ENCODE data around the gene ADAMTS17.

ADAMTS17 gene

DNA sequence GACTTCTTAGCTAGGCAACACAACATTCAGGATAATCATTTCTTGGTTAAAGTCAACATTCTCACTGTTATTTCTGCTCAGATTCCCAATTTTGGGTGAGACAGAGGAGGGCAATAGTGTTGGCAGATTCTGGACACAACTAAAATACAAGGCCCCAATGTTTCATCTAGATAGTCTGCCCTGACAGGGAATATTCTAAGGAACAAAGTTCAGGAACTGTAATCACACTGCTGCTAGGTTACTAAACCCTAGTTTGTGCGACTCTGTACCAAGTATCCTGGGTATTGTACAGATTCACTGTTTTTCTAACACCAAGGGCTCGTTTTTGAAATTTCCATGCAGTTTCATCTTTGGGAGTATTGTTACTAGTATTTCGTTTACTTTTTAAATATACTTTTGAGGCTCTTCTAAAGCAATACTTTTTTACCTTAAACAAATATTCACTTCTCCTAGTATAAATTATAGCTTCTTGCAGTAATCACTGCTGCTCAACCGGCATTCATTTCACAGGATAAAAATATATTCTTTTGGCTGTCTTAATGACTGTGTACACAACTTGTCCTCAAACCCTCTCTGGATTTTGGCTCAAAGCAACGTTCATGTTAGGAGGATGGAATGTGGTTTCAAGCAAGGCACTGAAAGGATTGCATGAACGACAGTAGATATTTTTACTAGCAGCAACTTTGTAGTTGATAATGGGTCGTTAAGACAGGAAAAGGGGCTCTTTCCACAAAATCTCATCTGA, 167.4 kb downstream of the ADAMTS17 start:
- DNase-seq (ENCODE audit: low read depth) = no peak

DNA sequence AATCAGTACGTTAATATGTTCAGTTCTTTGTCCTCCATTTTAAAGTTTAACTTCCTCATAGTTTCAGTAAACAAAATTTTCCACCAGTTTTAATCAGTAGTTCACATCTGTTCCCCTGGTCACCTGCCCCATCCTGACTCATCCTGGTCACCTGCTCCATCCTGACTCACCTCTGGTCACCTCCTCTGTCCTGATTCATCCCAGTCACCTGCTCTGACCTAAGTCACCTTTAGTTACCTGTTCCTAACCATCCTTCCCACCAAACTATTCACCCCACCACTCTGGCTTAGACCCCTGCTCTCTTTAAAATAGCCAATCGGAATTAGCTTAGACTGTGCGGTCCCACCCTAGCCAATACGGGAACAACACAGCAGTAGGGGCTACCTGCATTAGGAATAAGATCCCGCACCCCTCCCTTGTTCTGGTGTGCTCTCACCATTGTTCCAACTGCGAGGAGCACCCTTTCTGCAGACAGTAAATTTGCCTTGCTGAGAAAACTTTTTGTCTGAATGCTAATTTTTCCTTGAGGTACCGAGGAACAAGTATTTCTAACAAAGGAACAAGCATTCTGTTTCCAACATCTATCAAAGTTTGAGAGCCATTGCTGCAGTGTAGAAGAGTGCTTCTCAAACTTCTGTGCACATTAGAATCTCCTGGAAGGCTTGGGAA, 169.3 kb downstream of the ADAMTS17 start:
- DNase-seq (ENCODE audit: low read depth) = no peak

DNA sequence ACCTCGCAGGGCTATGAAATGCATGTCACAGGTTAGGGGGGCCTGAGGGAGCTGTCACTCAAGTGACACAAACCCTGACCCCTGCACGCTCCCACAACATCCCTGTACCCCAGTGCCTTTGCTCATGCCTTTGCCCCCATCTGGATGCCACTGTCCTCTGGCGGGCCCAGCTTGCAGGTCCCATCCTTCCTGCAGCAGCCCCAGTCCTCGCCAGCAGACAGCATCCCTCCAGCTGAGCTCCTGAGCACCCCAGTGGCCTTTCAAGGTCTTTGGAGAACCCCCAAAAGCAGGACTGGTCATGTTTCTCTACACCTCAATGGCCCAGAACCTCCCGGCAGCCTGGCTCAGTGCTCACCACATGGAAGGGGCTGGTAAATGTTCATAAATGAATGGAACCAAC, 170.4 kb downstream of the ADAMTS17 start:
- no peak for DNase-seq (ENCODE audit: low read depth)

DNA sequence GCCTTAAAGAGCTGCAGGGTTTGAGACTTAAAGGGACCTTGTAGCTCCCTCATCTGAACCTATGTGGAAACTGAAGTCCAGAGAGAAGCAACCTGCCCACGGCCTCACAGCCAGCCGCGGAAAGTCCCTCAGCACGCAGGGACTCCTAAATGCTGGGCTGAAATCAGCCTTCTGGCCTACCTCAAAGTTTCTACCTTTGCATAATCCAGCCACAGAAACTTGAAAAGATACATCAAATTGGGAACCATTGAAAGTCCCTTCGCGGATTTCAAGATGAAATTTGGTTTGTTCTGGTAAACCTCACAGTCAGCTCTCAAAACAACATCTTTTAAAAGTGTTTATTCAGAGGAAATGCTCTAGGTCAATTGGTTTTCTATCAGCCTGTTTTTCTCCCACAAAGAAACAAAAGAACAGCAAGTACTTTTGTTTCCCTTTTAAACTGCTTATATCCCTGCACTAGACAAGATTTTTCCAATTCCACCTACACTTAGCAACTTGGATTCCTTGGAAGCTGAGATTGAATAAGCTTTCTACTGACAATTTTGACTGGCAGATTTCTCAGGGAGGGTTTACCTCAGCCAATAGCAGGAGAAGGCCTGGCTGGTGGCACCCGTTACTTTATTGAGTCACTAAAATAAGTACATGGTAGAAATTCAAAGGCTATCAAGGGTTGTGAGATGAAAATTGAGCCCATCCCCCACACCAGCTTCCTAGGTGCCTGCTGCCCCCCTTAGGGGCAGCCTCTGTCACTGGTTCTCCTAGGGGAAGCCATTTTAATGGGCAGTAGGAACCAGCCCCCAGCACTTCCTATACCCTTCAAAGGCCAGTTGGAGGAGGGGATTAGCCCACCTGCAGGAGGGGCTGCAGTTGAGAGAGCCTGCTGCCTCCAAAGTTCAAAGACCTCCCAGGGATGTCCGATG, 171.2 kb downstream of the ADAMTS17 start:
- DNase-seq (ENCODE audit: low read depth) = no peak

DNA sequence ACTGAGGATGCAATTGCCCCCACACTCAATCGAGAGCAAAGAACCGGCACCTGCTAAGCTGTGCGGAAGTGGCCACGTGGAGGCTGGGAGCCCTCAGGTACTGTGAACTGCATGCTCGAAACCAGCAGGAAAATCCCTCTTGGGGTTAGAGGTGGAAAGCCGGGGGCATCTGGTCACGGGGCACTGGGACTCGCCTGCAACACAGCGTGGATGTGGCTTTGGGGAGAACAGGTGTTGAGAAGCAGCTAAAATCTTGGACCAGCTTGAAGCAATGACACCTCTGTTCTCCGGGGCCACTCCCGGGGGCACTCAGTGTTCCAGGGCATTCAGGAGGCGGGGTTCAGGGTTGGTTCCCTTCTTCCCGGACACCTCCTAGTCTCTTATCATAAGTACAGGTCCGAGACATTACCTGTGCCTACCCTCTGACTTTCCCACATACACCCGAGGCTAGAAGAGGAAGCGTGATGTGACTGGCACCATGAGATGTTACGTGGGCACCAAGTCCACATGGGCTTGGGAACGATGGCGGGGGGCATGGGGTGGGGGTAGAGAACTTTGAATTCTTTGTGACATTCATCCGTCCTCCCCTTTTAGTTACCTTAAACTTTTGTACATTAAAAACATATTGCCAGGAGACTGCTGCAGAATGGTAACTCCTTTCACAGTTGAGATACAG, 172.0 kb downstream of the ADAMTS17 start:
- no peak for DNase-seq (ENCODE audit: low read depth)

DNA sequence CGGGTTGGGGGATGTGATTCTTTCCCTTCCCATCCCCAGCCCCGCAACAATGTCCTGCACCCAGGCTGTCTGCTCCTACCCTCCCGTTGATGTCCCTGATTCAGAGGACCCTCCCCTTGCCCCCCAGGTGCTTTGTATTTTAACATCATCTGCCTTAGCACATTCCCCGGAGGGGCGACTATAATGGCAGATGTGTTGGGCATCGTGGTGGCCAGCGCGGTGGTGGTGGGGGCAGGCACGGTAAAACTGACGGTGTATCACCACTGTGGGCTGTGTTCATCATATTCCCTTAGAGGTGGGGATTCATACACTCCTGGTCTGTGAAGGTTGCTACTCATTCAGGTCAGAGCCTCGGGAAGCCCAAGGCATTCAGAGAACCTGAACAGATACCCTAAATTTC, 173.0 kb downstream of the ADAMTS17 start:
- no peak for DNase-seq (ENCODE audit: low read depth)

DNA sequence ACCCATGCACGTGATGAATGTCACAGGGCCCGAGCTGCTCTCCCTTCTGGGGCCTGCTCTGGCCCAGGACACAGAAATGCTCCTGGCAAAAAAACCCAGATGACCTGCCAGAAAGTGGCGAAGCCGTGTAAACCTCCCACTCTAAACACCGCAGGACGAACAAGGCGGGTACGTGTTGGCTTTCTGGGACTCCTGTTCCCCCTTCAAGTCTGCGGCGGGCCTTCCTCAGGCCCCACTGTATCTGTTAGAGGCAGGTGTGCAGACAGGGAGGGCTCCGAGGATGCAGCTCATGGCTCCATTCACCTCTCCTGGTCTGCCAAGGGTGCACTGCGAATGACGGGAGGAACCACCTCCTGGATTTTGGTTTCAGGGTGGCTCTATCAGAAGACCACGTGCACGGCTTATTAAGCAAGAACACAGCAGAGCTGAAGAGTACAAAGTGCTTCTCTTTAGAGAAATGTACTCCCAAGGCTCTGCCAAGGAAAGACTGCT, 173.8 kb downstream of the ADAMTS17 start:
- no peak for DNase-seq (ENCODE audit: low read depth)

DNA sequence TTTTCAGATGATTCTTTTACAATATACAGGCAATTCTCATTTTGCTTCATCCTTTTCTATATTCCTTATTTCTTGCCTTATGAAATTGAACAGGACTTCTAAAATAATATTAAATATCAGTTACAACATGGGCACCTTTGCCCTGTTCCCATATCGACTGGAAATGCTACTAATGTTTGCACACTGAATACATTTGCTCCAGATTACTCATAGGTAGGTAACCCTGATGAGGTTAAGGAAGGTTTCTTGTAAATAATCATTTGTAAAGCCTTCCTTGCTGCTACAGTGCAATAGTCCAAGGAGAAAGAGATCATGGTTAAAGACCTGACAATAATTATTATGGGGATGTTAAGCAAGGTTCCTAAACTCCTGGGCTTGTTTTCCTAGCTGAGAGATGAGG, 175.5 kb downstream of the ADAMTS17 start:
- DNase-seq (ENCODE audit: low read depth) = no peak

DNA sequence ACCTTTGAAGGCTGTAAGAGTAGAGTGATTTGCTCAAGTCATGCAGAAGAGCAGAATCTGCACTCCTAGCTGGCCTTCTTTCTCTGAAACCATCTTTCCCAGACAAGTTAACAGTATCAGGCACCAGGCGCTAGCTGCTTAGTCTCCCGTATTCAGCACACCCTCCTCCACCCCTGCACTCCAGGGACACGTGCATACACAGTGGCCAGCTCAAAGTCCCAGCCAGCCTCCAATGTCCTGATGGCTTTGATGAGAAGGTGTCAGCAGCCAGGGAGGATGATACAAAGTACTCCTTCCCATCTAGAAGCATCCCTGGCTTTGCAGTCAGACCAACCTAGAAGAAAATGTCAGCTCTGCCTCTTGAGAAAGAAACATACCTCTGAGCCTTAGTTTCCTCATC, 177.8 kb downstream of the ADAMTS17 start:
- DNase-seq (ENCODE audit: low read depth) = no peak

DNA sequence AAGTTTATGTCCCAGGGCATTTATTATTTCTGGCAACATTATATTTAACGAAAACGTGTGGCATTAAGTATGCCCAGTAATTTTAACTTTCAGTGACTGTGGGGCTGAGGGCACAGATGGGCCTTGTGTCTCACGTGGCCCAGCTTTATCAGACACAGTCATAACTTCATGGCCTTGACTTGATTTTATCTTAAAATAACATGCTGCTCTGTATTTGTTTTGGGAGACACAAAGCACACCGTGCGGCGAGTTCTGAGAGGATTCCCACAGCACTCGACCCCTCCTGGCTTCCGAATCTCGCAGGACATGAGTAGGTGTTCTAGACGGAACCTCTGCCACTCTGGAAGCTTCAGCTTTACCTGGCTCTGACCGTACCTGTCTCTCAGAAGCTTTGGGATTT, 180.8 kb downstream of the ADAMTS17 start:
- DNase-seq (ENCODE audit: low read depth) = no peak

DNA sequence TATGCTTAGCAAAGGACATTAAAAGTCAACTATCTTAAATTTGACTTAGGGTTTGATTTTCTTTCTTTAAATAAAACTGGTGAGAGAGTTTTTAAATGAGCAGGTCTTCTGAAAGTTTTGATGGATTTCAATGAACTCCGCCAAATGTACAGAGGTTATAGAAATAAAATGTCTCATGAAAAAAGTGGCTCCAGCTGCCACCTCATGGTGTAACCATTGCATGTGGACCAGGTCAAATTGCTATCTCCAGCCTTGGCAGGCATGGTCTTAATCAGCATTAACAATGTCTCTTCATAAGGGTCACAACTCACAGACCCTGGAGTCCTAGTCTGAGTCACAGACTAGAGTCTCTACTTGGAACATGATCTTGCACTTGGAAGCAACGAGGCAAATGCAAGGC, 182.3 kb downstream of the ADAMTS17 start:
- no peak for DNase-seq (ENCODE audit: low read depth)

DNA sequence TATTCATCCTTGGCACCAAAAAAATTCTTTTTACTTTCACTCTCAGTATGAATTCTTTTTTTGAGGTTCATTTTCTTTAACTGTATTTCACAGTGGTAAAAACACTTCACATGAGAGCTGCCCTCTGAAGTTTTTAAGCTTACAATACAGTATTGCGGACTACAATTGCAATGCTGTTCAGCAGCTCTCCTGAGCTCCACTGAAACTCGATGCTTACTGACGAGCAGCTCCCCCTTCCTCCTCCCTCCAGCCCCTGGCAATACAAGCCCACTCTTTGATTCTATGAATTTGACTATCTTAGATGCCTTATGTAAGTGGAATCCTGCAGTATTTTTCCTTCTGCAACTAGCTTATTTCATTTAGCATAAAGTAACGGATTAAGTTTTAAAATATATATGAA, 183.4 kb downstream of the ADAMTS17 start:
- no peak for DNase-seq (ENCODE audit: low read depth)

DNA sequence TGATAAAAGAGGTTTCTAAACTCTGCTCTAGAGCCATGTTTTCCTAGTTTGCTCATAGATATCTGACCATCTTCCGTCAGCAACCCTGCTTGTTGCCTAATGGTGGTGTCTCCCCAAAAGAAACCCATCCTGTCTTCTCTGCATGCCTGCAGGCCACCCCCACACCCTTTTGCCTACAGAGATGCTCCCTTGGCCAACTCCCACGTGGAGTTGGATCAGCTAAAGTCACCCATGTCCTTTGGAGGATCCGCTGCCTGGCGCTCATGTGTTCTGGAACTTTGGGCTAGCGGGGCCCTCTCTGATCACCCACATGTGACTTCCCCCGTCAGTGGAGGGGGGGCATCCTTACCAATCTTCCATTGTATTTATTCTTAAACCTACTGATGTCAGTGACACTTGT, 185.6 kb downstream of the ADAMTS17 start:
- DNase-seq (ENCODE audit: low read depth) = no peak

DNA sequence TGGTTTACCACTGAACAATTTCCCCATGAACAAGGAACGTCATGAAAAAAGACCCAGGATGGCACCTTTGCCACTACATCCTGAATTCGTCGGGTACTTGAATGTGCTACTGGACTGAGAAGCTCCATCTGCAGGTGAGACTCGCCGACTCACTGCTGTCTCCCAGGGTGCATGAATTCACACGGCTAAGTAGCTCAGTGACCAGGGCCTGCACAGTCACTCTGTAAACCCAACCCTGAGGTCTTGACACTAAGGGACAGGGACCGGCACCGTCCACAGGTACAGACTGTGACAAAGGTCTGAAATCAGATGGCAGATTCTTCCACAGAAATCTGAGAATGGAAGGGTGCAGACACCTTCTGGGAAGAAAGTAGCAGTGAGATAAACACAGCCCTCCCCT, 187.4 kb downstream of the ADAMTS17 start:
- DNase-seq (ENCODE audit: low read depth) = no peak

DNA sequence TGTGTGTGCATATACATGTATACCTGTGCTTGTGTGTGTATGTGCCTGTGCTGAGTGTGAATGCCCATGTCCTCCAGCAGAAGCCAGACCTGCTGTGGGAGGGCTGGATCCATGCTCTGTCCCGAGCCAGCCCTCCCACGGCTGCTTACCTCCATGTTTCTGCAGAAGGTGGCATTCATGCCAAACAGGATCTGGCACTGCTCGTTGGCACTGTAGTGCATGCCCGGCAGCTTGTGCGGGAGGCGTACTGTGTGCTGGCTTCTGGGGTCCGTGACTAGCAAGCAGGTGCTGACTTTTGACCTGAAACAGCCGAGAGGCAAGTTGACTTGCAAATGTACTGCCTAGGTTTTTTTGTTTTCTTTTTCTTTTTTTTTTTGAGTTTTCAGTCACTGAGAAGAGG, 189.3 kb downstream of the ADAMTS17 start:
- DNase-seq (ENCODE audit: low read depth) = no peak

DNA sequence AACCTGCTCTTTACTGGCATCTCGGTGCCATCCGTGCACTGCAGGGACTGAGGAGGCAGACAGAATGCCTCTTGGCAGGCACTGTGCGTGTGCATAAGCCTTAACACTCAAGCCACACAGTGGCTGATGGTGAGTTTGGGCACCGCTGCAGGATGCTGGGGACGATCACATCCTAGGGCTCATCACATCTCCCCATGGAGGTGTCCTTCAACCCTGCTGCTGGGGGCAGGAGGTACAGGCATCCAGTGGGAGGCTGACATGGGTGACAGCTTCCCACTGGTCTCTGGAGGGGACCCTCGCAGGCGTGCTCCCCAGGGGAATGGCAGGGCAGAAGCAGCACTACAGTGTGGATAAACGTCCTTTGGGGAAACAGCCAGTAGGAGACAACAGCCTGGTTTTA, 190.9 kb downstream of the ADAMTS17 start:
- no peak for DNase-seq (ENCODE audit: low read depth)

DNA sequence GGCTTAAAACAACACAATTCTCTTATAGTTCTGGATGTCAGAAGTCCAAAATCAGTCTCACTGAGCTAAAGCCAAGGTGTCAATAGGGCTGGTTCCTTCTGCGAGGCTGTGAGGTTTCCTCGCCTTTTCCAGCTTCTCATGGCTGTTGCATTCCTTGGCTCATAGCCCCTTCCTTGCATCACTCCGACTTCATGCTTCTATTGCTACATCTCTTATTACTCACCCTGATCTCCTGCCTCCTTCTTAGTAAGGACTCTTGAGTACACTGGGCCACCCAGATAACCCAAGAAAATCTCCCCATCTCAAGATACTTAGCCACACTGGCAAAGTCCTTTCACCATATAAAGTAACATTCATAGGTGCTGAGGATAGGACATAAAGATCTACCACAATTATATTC, 193.9 kb downstream of the ADAMTS17 start:
- no peak for DNase-seq (ENCODE audit: low read depth)

DNA sequence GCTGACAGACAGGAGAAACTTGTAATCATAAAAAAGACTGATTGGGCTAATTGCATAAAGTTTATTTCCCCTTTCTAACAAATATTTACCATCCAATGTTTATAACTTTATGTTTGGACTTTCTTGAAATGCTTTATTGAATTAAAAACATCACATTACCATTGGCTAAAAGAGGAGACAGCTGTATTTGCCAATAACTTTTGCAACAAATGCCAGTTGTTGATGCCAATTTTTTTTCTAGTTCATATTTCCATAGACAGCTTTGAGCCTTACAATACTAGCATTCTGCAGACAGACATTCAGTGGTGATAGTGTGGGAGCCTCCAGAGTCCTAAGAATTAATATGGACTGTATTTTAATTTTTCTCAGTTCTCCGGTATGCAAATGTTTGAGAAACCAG, 198.4 kb downstream of the ADAMTS17 start:
- no peak for DNase-seq (ENCODE audit: low read depth)

DNA sequence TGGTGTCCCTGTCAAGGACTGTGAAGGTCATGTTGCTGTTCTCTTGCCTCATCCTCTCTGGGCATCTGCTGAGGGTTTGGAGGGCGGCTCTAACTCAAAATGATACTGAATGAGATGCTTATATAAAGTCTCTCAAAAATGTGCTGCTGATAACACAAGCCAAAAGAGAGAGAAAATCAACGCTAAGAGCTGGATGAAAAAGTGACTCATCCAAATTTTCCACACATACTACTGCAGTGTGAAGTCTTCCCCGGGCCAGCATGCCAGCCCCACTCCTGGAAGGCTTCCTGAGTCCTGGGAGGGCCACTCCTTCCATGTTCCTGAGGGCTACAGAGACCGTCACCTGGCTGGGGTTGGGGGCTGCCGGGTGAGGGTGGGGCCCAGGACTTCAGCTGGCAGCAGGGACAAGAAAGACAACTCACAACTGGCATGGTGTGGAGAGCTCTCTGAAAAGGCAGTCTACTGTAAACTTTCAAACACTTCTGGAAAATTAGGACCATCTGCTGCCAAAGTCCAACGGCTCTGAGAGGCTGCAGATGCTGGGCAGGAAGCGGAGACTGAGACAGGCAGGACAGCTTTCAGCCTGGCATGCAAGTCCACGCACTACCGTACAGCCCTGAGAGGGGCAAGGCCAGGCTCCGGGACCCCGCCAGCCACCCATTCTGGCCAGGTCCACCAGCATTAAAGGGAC, 200.3 kb downstream of the ADAMTS17 start:
- DNase-seq (ENCODE audit: low read depth) = peak; percentile 6

DNA sequence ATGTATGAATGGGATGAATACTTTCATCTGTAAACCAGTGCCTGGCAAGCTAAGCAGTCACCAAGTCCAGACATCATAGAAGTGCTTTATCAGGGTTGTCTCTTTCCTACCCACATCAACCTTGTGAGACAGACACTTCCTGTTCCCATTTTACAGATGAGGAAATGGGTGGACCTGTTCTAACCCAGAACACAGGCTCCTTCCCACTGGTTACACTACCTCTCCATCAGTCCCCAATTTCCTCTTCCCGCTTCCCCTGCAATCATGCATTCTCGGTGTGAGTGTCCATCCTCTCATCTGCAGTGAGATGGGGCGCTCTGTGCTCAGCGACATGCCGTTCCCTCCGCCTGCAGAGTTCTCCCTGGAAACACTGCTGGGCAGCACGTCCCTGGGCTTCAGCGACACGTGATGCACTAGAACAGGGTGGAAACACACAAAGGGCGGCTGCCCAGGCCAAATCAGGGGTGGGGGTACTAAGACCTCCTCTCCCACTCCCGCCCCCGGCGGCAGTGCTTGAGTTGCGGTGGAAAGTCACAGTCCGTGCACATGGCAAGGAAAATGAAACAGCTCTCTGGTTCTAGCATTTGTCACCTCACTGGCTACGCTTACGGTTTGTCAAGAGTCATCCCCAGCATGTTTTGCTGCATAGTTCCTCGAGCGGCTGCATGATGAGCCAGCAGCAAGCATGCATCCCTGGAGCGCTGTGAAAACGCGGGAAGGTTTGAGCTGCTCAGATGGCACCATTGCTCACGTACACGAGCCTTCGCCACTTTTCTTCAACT, 201.1 kb downstream of the ADAMTS17 start:
- no peak for DNase-seq (ENCODE audit: low read depth)

DNA sequence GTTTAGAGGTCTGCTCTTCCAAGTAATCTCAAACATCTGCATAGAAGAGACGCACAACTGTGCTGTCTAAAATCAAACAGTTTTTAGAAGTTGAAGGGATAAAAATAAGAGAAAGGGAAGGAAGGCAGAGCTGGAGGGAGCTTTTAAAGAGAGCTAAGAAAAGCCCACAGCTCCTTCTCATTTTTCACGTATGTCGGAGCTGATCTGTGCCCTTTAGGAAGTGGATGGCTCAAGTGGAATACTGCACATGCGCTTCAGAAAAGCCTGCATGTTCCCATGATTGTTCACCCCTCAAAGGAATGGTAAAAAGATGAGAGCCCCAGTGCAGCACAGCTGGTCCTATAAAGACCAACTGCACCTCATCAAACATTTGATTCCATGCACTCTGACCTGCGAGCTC, 207.2 kb downstream of the ADAMTS17 start:
- no peak for DNase-seq (ENCODE audit: low read depth)

All from fibroblast of gingiva (primary cell).